T-helper 2 cell treated with Interferon-gamma antibody and Interleukin-4, amounts not matched to agents 5 μg/mL and 100 μg/mL, for 36 hours (primary cell): ENCODE measurements around the gene SSR3.
"Not testable (repeated sequence)": the region's sequence is repeated elsewhere in the genome, so short reads cannot be mapped to it uniquely, and the experiment has no call there.

Experiments
- DNase-seq: peaks from one replicate; pipeline ENCODE4 v3.0.0; 2021; ENCODE audit warnings: low spot score
- H3K27ac Mint-ChIP-seq: one replicate; pipeline ENCODE4 v1.8.0; 2021; ENCODE audit warnings: mild to moderate bottlenecking, mixed read lengths
- H3K27me3 Mint-ChIP-seq: one replicate; pipeline ENCODE4 v1.8.0; 2021; ENCODE audit warnings: low read depth, mixed read lengths
- H3K36me3 Mint-ChIP-seq: one replicate; pipeline ENCODE4 v1.8.0; 2021; ENCODE audit warnings: low read depth, mixed read lengths
- H3K4me1 Mint-ChIP-seq: one replicate; pipeline ENCODE4 v1.8.0; 2021; ENCODE audit warnings: low read depth, mixed read lengths
- H3K4me3 Mint-ChIP-seq: one replicate; pipeline ENCODE4 v1.8.0; 2022; ENCODE audit warnings: mild to moderate bottlenecking, moderate library complexity, mixed read lengths
- H3K9me3 Mint-ChIP-seq: one replicate; pipeline ENCODE4 v1.8.0; 2021; ENCODE audit warnings: mixed read lengths

Gene SSR3

DNA sequence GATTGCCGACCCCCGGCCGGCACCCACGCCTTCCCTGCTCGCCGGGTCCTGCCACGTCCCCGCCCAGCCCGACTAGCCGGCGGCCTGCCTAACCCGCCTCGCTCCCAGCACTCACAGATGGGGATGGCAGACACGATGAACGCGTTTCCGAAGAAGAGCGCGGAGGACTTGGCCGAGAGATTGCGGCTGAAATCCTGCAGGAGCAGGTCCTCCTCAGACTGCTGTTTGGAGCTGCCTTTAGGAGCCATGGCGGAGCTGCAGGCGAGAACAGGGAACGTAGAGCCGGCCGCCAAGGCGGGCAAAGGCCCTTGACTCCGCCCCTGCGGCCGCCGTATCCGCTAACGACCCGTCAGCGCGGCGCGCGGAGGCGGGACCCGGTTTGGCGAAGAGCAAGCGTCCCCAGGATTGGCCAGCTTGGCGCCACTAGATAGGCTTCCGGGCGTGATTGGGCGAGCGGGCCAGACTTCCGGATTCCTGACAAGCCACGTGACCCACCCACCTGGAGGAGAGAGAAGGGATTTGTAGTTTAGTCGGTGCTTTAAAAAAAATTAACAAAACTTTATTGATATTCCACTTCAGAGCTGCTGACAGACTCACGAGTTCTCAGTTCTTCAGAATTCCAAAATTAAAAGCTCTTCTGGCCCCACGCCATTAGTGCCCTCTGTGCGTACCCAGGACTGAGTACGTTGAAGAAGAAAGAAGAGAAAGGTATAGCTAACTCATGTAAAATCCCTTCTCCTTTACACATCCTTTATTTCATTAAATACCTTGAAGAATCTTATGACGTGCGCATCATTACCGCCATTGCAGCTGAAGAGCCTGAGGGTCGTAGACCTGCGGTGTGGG is at the start of gene SSR3:
SSR3 (minus strand) TSS at position 276 of the 846 bp plus-strand sequence; CDS start at position 248, 28 bp downstream.
- peak within 1 kb of the TSS; percentile 92 for H3K27ac Mint-ChIP-seq
- peaks cover 33% of the 10 kb centered on the region for H3K36me3 Mint-ChIP-seq
- no peaks in the 10 kb centered on the region for H3K27me3 Mint-ChIP-seq
- peak; percentile 99 for DNase-seq
- no peaks in the 10 kb centered on the region for H3K9me3 Mint-ChIP-seq
- peak within 1 kb of the TSS; percentile 97 for H3K4me3 Mint-ChIP-seq
- peaks cover 43% of the 10 kb centered on the region for H3K4me1 Mint-ChIP-seq

DNA sequence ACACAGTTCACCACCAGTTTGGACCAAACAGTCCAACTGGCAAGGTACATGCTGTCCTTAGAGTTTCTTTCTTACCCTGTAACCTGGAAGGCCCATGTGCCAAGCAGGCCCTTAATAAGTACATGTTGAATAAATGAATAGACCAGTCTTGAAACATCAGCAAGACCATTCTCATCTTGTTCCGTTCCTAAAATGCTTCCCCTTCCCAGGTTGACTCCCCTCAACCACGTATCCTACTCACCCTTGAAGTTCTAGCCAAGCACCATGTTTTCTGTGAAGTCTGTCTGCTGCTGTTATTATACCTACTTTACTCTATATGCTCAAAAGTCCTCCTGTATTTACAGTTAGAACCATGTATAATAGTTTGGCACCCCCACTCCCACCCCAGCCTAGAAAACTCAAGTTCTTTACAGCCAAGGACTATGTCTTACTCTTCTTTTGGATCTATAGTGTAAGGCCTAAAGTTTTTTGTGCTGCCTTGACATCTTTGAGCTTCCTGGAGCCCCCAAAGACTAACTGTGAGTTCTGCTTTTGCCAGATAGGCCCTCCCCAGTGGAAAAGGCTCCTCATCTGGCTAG is 49.2 kb upstream of the SSR3 start:
- DNase-seq = no peak
- H3K9me3 Mint-ChIP-seq = no peaks in the 10 kb centered on the region
- H3K4me1 Mint-ChIP-seq = peaks cover 32% of the 10 kb centered on the region
- no peak overlapping the region for H3K4me3 Mint-ChIP-seq
- H3K27ac Mint-ChIP-seq = no peak overlapping the region
- peaks cover 8% of the 10 kb centered on the region for H3K27me3 Mint-ChIP-seq
- no peaks in the 10 kb centered on the region for H3K36me3 Mint-ChIP-seq

DNA sequence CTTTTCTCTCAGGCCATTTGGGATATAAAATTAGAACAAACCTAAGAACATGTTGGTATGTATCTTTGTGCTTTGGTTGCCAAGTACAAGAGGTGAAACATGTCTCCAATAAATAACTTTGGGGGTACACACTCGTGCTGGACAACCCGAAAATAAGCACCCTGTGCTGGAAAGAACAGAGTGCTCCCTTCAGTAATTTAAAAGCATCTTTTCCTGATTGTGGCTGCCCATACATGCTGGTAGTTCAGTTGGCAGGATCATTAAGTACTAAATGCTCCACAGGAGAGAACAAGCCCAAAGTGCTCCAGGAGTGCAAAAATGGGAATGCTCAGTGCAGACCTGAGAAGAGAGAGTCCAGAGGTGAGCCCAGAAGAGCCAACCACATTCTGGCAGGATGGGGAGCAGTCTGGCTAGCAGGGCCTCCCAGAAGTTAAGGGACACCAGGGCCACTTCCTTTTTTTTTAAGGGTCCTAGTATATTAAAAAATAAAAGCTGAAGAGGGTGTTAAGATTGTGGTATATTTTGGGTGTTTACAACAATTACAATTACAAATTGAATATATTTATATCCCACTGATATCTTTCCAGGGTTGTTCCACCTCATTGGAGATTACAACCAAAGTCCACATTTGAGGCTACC is 48.6 kb upstream of the SSR3 start:
- Mint-ChIP-seq H3K27me3 (peaks cover 4% of the 10 kb centered on the region), H3K27ac (no peak overlapping the region), H3K4me3 (no peak overlapping the region), H3K36me3 (no peaks in the 10 kb centered on the region), H3K9me3 (no peaks in the 10 kb centered on the region), H3K4me1 (peaks cover 28% of the 10 kb centered on the region)
- DNase-seq = no peak

DNA sequence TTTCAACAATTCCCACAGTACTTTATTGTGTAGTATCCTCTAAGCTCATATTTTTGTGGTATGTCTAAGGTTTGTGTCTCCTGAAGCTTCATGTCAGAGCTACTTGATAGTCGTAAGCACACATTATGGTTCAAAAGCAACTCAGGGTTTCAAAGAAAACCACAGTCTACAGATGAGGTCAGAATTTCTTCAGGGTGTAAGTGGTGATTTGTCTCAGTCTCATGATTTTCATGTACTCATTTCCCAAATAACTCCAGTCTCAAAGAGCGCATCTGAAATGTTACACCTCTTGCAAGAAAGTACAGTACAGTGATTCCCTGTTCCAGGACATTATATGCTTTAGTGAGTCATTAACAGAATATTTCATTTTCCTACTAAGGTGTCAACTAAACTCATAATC is 47.5 kb upstream of the SSR3 start:
- peaks cover 23% of the 10 kb centered on the region for H3K4me1 Mint-ChIP-seq
- H3K36me3 Mint-ChIP-seq = no peaks in the 10 kb centered on the region
- no peak for DNase-seq
- H3K4me3 Mint-ChIP-seq = no peak overlapping the region
- no peaks in the 10 kb centered on the region for H3K9me3 Mint-ChIP-seq
- no peak overlapping the region for H3K27ac Mint-ChIP-seq
- peaks cover 8% of the 10 kb centered on the region for H3K27me3 Mint-ChIP-seq

DNA sequence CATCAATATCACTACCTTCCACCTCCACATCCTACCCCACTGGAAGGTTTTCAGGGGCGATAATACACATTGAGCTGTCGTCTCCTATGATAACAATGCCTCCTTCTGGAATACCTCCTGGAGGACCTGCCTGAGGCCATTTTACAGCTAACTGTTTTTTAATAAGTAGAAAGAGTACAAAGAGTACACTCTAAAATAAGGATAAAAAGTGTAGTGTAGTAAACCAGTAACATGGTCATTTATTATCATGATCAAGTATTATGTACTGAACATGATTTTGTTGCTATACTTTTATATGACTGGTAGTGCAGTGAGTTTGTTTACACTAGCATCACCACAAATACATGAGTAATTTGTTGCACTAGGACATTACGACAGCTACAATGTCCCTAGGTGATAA is 46.6 kb upstream of the SSR3 start:
- Mint-ChIP-seq H3K36me3 (no peaks in the 10 kb centered on the region), H3K9me3 (no peaks in the 10 kb centered on the region), H3K4me3 (no peak overlapping the region), H3K27me3 (peaks cover 12% of the 10 kb centered on the region), H3K27ac (no peak overlapping the region), H3K4me1 (peaks cover 18% of the 10 kb centered on the region)
- DNase-seq = no peak

- H3K4me1 Mint-ChIP-seq = peaks cover 15% of the 10 kb centered on the region
- H3K27ac Mint-ChIP-seq = no peak overlapping the region
- no peak overlapping the region for H3K4me3 Mint-ChIP-seq
- peaks cover 15% of the 10 kb centered on the region for H3K27me3 Mint-ChIP-seq
- no peak for DNase-seq
- H3K36me3 Mint-ChIP-seq = no peaks in the 10 kb centered on the region
- H3K9me3 Mint-ChIP-seq = no peaks in the 10 kb centered on the region
Measured at GRCh38 chr3:156600834-156601233, 45.9 kb upstream of the SSR3 start.

DNA sequence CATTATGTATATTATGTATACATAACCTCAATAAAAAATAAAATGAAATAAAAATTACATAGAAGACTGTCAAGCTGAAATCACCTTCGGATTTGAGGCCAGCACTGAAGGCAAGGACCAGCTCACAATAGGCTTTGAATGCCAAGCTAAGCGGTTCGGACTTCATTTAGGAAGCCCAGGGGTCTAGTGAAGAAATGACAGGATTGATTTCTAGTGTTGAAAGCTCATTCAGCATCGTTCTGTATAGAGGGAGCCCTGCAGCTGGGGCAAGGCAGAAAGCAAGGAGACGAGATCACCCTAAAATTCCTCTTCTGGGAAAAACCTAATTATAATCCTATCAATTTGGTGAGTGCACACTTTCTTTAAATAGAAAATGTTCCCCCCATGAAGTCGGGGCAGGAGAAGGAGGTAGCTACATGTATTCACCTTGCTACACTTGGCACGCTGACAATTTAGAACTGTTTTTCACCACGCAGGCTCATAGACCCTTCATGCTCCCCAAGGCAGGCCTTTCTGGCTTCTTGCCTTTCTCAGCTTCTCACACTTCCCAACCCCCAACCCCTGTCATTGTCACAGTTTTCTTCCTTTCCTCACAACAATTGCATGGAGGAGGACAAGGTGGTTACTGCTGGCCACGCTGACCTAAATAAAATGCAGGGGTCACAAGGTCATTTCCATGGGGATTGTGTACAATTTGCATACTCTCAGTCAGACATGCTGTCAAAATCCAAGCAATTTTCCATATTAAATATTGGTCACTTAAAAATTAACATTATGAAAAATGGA is 44.4 kb upstream of the SSR3 start:
- H3K4me3 Mint-ChIP-seq = no peak overlapping the region
- H3K4me1 Mint-ChIP-seq = peaks cover 19% of the 10 kb centered on the region
- H3K9me3 Mint-ChIP-seq = no peaks in the 10 kb centered on the region
- H3K27ac Mint-ChIP-seq = no peak overlapping the region
- no peaks in the 10 kb centered on the region for H3K36me3 Mint-ChIP-seq
- H3K27me3 Mint-ChIP-seq = peaks cover 22% of the 10 kb centered on the region
- DNase-seq = no peak

GRCh38 chr3:156598413-156598812 is 43.5 kb upstream of the SSR3 start:
- no peaks in the 10 kb centered on the region for H3K9me3 Mint-ChIP-seq
- no peaks in the 10 kb centered on the region for H3K36me3 Mint-ChIP-seq
- no peak overlapping the region for H3K4me3 Mint-ChIP-seq
- peaks cover 24% of the 10 kb centered on the region for H3K27me3 Mint-ChIP-seq
- peaks cover 18% of the 10 kb centered on the region for H3K4me1 Mint-ChIP-seq
- no peak for DNase-seq
- H3K27ac Mint-ChIP-seq = no peak overlapping the region

DNA sequence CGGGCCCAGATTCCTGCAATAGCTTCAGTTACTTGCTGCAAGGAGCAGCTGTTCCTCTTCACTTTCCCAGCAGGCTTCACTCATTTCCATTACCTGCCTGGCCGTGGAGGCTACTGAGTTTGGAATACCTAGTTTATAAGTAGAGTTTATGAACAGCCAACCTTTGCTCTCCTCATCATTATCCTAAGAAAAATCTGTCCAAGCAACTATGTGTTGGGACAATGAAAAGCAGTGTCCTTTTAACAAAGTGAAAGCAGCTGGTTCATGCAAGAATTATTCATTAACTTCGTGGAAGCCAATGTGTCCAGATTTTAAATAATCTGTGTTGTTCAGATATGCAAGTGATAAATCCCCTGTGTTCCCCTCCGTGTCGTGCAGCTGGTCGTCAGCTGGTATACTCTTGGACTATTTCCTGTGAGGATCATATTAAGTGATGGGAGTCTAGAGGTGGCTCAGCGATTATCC is 39.3 kb upstream of the SSR3 start:
- no peak for DNase-seq
- Mint-ChIP-seq H3K27ac (no peak overlapping the region), H3K4me3 (no peak overlapping the region), H3K27me3 (peaks cover 35% of the 10 kb centered on the region), H3K4me1 (peaks cover 7% of the 10 kb centered on the region), H3K9me3 (peaks cover 9% of the 10 kb centered on the region), H3K36me3 (no peaks in the 10 kb centered on the region)

DNA sequence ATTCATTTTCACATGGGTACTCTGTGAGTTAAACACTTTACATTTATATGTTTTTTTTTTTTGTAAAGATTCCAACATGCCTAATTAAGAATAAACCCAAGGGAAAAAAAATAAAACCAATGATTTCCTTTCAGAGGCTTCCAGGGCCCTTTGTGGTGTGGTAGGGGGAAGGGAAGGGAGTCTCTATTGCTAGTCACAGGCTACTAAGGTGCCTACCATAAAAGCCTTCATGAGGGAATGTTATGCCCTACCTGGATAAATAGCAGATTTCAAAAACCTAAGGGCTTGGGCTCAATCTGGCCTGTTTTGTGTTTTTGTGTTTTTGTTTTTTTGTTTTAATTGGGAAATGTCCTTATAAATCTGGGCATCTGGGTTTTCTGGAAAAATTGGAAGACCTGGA is 38.9 kb upstream of the SSR3 start:
- peaks cover 9% of the 10 kb centered on the region for H3K9me3 Mint-ChIP-seq
- no peak overlapping the region for H3K4me3 Mint-ChIP-seq
- peaks cover 35% of the 10 kb centered on the region for H3K27me3 Mint-ChIP-seq
- peaks cover 7% of the 10 kb centered on the region for H3K4me1 Mint-ChIP-seq
- no peak for DNase-seq
- H3K36me3 Mint-ChIP-seq = no peaks in the 10 kb centered on the region
- no peak overlapping the region for H3K27ac Mint-ChIP-seq

- peaks cover 24% of the 10 kb centered on the region for H3K27me3 Mint-ChIP-seq
- not testable (repeated sequence) for H3K9me3 Mint-ChIP-seq, H3K4me1 Mint-ChIP-seq, H3K4me3 Mint-ChIP-seq, H3K36me3 Mint-ChIP-seq, H3K27ac Mint-ChIP-seq, DNase-seq
Measured at GRCh38 chr3:156589806-156590205, 34.9 kb upstream of the SSR3 start.

DNA sequence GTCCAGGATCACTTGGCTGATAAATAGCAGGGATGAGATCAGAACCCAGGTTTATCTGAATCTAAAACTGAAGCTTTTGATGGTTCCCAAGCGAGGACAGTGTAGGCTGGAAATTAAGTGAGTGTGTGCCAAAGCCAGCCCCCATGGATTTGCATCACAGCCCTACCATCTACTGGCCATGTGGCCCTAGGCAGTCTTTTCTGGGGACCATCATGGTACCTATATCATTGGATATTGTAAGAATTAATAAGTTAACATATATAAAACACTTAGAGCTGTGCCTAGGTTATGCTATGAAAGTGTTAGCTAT is 32.8 kb upstream of the SSR3 start:
- DNase-seq = no peak
- H3K27ac Mint-ChIP-seq = no peak overlapping the region
- H3K4me3 Mint-ChIP-seq = no peak overlapping the region
- peaks cover 9% of the 10 kb centered on the region for H3K9me3 Mint-ChIP-seq
- H3K27me3 Mint-ChIP-seq = peaks cover 20% of the 10 kb centered on the region
- H3K36me3 Mint-ChIP-seq = no peaks in the 10 kb centered on the region
- peaks cover 9% of the 10 kb centered on the region for H3K4me1 Mint-ChIP-seq

GRCh38 chr3:156586905-156587759 is 32.2 kb upstream of the SSR3 start:
- peaks cover 9% of the 10 kb centered on the region for H3K9me3 Mint-ChIP-seq
- H3K4me3 Mint-ChIP-seq = no peak overlapping the region
- DNase-seq = no peak
- no peaks in the 10 kb centered on the region for H3K36me3 Mint-ChIP-seq
- peaks cover 9% of the 10 kb centered on the region for H3K4me1 Mint-ChIP-seq
- no peak overlapping the region for H3K27ac Mint-ChIP-seq
- H3K27me3 Mint-ChIP-seq = peaks cover 20% of the 10 kb centered on the region
